Measurements from ENCODE around the gene TCF15.
"Not testable (repeated sequence)": the region's sequence is repeated elsewhere in the genome, so short reads cannot be mapped to it uniquely, and the experiment has no call there.

TCF15 gene

GRCh38 chr20:588476-588875 lies 21.6 kb downstream of the TCF15 start:
- TF ChIP-seq CTCF (IDR thresholded peaks at IDR 0.05; ENCODE audit: low read depth, low read length, missing control alignments) = no peak
- in situ Hi-C loops (cut with HindIII; ENCODE audit: low pct_ligation_motif_present, low sequenced_read_pairs) = no loop called here
- Histone ChIP-seq H3K36me3 (replicated peaks) (no peaks in the 10 kb centered on the region), H3K27me3 (replicated peaks) (no peaks in the 10 kb centered on the region), H3K27ac (no peak overlapping the region), H3K4me3 (ENCODE audit: low read depth, low read length) (no peak overlapping the region)
- DNase-seq = no peak

GRCh38 chr20:584971-585301 lies 25.2 kb downstream of the TCF15 start:
- DNase-seq = no peak
- Histone ChIP-seq H3K36me3 (replicated peaks) (no peaks in the 10 kb centered on the region), H3K27ac (no peak overlapping the region), H3K27me3 (replicated peaks) (no peaks in the 10 kb centered on the region), H3K4me3 (ENCODE audit: low read depth, low read length) (no peak overlapping the region)
- no peak for TF ChIP-seq CTCF (IDR thresholded peaks at IDR 0.05; ENCODE audit: low read depth, low read length, missing control alignments)
- in situ Hi-C loops (cut with HindIII; ENCODE audit: low pct_ligation_motif_present, low sequenced_read_pairs) = no loop called here

- Histone ChIP-seq H3K27me3 (replicated peaks) (no peaks in the 10 kb centered on the region), H3K27ac (no peak overlapping the region), H3K36me3 (replicated peaks) (no peaks in the 10 kb centered on the region), H3K4me3 (ENCODE audit: low read depth, low read length) (no peak overlapping the region)
- DNase-seq = no peak
- in situ Hi-C loops (cut with HindIII; ENCODE audit: low pct_ligation_motif_present, low sequenced_read_pairs) = no loop called here
- TF ChIP-seq CTCF (IDR thresholded peaks at IDR 0.05; ENCODE audit: low read depth, low read length, missing control alignments) = no peak
Measured at GRCh38 chr20:584161-584970, 25.7 kb downstream of the TCF15 start.

DNA sequence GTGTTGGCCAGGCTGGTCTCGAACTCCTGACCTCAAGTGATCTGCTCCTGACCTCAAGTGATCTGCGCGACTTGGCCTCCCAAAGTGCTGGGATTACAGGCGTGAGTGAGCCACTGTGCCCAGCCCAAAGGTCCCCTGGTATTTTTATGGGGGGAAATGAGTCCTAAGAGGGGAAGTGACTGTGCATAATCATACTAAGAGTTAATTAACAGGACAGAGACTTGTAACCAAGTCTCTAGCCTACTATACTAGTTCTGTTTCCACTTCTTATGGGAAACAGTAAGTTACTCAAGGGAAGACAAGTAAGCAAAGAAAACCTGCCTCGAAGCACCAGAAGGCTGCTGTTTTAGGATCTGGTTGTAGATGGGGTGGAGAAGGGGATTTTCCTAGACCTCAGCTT lies 27.9 kb downstream of the TCF15 start:
- DNase-seq = no peak
- no peaks in the 10 kb centered on the region for H3K27me3 ChIP-seq (replicated peaks)
- no peak overlapping the region for H3K4me3 ChIP-seq (ENCODE audit: low read depth, low read length)
- TF ChIP-seq CTCF (IDR thresholded peaks at IDR 0.05; ENCODE audit: low read depth, low read length, missing control alignments) = no peak
- no peaks in the 10 kb centered on the region for H3K36me3 ChIP-seq (replicated peaks)
- no peak overlapping the region for H3K27ac ChIP-seq
- in situ Hi-C loops (cut with HindIII; ENCODE audit: low pct_ligation_motif_present, low sequenced_read_pairs) = no loop called here

- H3K4me3 ChIP-seq (ENCODE audit: low read depth, low read length); H3K36me3 ChIP-seq (replicated peaks); in situ Hi-C loops (cut with HindIII; ENCODE audit: low pct_ligation_motif_present, low sequenced_read_pairs); H3K27me3 ChIP-seq (replicated peaks); DNase-seq; H3K27ac ChIP-seq: not testable (repeated sequence)
Measured at GRCh38 chr20:578940-579690, 31.0 kb downstream of the TCF15 start.

GRCh38 chr20:577167-577791 lies 32.8 kb downstream of the TCF15 start:
- in situ Hi-C loops (cut with HindIII; ENCODE audit: low pct_ligation_motif_present, low sequenced_read_pairs) = no loop called here
- Histone ChIP-seq H3K27ac (no peak overlapping the region), H3K4me3 (ENCODE audit: low read depth, low read length) (no peak overlapping the region), H3K27me3 (replicated peaks) (no peaks in the 10 kb centered on the region), H3K36me3 (replicated peaks) (no peaks in the 10 kb centered on the region)
- TF ChIP-seq CTCF (IDR thresholded peaks at IDR 0.05; ENCODE audit: low read depth, low read length, missing control alignments) = peak; percentile 63
- no peak for DNase-seq

All from brain microvascular endothelial cell (primary cell).